Fibroblast of villous mesenchyme (primary cell): ENCODE measurements around the gene TNS1. TPM values are rescaled to one million over a fixed set of nuclear protein-coding genes. Genes with fewer than 3 reads are reported as not detected.

Experiments
- DNase-seq: peaks from one replicate; pipeline ENCODE4 v3.0.0-alpha.2; 2010; ENCODE audit warnings: low read depth
- H3K4me3 ChIP-seq: 2 replicates; pipeline ENCODE4 v1.5.1; 2011; ENCODE audit warnings: low read depth, mild to moderate bottlenecking, low read length
- total RNA-seq: library from RNA; depleted of rRNA; stranded (reverse); fragments of >200 nt; gene quantifications from 2 replicates; pipeline ENCODE4 v1.2.3, GENCODE V29; 2012
- TF ChIP-seq, protein P1 (sequence below): IDR thresholded peaks from 2 replicates; pipeline ENCODE4 v1.5.1; 2012; ENCODE audit warnings: low read depth, mild to moderate bottlenecking, low read length; ENCODE audit not compliant: insufficient read depth

The TNS1 gene
- total RNA-seq, 1 donor: 127 TPM

DNA sequence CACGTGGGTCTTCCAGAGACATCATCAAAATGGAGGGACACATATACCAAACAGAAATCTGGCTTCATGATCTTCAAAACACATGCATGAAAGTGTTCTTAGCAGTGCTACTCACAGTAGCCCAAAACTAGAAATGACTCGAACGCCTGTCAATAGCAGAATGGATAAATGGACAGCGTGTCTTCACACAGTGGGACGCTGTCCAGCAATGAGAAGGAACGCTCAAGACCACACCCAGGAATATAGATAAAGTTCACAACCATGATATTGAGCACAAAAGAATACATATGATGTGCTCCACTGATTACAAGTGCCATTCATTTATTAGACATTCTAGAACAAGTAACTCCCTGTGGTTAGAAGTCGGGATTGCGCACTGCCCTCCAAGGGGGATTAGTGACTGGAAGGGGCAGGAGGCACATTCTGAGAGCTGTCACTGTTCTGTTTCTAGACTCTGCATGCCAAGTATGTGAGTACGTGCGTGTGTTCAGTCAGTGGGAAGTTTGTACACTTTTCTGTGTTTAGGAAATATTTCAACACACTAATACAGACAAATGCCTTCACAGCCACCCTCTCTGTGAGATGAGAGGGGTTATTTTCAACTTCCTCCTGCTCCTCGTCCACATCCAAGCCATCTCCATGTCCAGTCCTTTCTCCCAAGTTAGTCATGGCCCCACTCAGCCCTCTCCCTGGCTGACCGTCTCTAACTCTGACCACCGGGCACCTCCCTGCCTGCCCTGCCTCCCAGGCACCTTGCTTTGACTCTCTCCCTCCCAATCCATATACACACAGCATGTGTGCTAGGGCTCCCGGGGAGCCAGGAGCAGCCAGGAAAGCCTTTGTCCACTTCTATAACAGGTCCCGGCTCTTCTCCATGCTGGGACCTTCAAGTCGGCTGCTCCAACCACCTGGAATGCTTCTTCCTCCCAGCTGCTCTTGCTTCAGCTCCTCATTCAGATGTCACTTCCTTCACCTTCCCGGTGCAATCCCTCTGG lies 26.9 kb upstream of the TNS1 start:
- TF ChIP-seq, protein P1, sequence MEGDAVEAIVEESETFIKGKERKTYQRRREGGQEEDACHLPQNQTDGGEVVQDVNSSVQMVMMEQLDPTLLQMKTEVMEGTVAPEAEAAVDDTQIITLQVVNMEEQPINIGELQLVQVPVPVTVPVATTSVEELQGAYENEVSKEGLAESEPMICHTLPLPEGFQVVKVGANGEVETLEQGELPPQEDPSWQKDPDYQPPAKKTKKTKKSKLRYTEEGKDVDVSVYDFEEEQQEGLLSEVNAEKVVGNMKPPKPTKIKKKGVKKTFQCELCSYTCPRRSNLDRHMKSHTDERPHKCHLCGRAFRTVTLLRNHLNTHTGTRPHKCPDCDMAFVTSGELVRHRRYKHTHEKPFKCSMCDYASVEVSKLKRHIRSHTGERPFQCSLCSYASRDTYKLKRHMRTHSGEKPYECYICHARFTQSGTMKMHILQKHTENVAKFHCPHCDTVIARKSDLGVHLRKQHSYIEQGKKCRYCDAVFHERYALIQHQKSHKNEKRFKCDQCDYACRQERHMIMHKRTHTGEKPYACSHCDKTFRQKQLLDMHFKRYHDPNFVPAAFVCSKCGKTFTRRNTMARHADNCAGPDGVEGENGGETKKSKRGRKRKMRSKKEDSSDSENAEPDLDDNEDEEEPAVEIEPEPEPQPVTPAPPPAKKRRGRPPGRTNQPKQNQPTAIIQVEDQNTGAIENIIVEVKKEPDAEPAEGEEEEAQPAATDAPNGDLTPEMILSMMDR: no peak
- no peak for DNase-seq
- no peak overlapping the region for H3K4me3 ChIP-seq

DNA sequence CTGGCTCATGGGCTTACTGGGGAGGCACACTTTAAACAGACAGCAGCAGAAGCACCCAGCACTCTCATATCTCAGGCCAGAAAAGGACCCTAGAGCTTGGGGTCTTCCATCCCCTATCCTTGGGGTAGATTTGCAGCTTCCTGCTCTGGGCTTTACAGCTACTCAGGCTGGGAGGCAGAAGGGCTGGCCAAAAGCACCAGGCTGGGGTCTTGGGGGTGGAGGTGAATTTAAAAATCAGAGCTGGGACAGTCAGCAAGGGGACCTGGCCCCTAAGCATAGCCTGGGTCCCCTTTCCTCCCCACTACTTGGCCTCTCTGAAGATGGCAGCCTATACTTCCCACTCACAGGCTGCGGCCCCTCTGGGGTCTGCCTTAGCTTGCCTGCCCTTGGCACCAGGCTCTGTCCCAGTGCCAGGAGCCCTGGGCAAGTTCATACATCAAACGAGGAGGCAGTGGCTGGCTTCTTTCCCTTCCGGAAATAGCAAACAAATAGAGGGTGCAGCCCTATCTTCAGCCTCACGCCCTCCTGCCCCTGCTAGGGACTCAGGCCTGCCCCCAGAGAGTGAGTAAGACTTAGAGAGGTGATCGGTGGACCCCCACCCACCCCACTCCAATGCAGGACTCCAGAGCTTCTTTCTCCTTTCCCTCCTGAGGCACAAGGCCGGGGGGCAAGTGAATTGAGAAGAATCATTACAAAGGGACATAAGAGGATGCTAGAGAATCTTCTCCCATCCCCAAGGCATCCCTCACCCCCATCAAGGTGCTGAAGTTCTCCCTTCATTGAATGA lies 26.0 kb upstream of the TNS1 start:
- TF ChIP-seq, protein P1: no peak
- no peak for DNase-seq

DNA sequence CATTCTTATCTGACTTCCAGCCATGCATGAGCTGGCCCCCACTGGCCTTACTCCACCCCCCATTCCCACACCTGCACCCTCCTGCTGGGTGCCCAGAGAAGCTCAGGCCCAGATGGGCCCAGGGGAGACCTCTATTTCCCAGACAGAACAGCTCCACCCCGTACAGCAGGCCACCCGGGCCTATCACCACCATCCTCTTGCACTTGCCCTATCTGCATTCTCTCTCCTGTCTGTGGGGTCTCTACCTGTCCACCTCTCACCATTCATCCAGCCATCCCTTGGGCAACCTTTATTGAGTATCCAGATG lies 25.3 kb upstream of the TNS1 start:
- H3K4me3 ChIP-seq: no peak overlapping the region
- no peak for DNase-seq
- TF ChIP-seq, protein P1: no peak

More for the DNA sequence above, 26.0 kb upstream of the TNS1 start:
- H3K4me3 ChIP-seq: no peak overlapping the region

DNA sequence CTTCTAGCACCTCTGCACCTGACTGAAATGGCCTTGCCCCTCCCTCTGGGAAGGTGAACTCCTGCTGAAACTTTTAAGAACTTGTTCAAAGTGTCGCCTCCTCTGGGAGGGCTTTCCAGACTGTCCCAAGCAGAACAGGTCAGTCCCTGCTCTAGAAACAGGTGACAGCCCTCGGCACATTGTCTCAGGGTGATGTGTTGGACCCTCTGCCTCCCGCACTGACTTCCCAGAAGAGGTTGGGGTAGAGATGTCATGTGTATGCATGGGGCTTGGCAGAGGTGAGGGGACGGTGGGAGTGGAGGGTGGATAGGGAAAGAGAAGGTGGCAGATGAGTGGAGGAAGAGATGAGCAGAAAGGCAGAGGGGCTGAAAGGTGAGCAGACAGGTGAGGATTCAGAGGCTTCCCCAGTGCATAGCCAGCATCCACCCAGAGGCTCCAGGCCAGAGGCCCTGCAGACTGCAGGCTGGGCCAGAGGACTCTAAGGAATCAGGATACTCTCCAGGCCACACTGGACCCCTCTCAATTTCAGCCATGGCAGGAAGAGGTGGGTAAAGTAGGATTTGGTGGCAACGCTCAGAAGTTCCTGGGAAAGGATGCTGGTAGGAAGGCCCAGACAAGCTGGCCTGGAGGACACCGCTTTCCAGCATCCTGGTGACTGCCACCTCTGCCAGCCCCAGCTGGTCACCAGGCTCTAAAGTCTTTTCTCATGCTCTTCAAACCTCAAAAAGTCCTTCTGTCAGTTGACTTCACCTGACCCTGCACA lies 24.8 kb upstream of the TNS1 start:
- no peak for DNase-seq
- TF ChIP-seq, protein P1: no peak

DNA sequence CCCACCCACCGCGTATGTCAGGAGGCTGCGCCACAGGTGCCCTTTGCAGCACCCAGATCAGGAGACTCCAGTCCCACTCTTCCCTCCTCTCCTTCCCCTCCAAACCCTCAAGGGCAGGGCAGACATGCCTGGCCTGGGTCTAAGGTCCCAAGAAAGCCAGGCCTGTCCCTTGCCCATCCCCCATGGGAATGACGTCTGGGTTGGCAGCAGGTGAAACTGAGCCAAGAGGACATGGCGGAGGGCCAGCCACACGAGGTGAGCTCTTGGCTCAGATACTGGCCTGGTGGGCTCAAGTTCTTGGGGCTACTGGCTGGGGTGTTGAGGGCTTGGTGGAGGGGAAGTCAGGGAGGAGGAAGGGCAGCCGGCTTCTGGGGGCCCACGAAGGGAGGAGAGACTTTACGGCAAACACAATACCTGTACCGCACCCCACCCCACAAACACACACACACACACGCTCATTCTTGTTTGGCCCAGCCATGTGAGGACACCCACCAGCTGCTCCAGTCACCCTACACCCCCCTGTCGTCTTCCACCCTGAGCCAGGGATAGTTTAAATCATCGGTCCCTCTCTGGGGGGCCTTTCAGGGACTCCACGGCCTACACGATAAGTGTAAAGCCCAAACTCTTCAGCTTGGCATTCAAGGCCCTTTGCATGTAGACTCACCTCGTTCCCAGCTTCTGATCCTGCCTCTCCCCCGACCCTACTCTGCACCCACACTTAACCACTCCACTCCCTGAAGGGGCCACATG lies 24.1 kb upstream of the TNS1 start:
- H3K4me3 ChIP-seq: no peak overlapping the region
- no peak for DNase-seq
- TF ChIP-seq, protein P1: no peak

More for the DNA sequence above, 24.8 kb upstream of the TNS1 start:
- H3K4me3 ChIP-seq: no peak overlapping the region

DNA sequence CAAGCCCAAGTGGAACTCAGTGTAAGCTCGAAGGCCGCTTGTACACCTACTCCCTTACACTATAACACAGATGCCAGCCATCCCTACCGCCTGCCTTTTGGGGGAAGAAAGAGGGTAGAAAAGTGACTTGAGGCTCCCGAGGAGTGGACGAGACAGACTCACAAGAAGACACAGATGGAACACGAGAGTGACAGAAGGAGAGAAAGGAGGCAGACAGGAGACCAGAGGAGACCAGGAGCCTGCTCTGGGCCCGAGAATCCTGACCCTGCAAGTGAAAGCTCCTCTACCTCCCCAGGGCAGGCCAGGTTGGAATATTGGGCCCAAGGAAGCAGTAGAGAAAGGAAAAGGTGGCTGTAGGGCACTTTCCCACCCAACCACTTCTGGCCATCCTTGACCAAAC lies 23.4 kb upstream of the TNS1 start:
- no peak overlapping the region for H3K4me3 ChIP-seq
- TF ChIP-seq, protein P1: no peak
- no peak for DNase-seq
